ENCODE measurements around the gene KCNQ5.

- no peak for TF ChIP-seq EZH2phosphoT487 (conservative IDR thresholded peaks at IDR 0.05; ENCODE audit: low read length)
- no peak for TF ChIP-seq CTCF (IDR thresholded peaks at IDR 0.05; ENCODE audit: insufficient read depth, low read length, poor library complexity, severe bottlenecking)
Observed at GRCh38 chr6:73000460-73000859, 378.6 kb downstream of the KCNQ5 start.

Data from SU-DHL-6 (cell line).